Central memory CD4-positive, alpha-beta T cell (primary cell): ENCODE results near the gene GPR68.
"Not testable (repeated sequence)": the region's sequence is repeated elsewhere in the genome, so short reads cannot be mapped to it uniquely, and the experiment has no call there.

Experiments used
- DNase-seq: peaks from one replicate; pipeline ENCODE4 v3.0.0; 2022

GPR68 gene

GRCh38 chr14:91187271-91187670 is 57.2 kb downstream of the GPR68 start:
- DNase-seq: no peak

GRCh38 chr14:91186515-91187066 is 57.9 kb downstream of the GPR68 start:
- no peak for DNase-seq

GRCh38 chr14:91185721-91186120 is 58.8 kb downstream of the GPR68 start:
- DNase-seq: no peak

DNA sequence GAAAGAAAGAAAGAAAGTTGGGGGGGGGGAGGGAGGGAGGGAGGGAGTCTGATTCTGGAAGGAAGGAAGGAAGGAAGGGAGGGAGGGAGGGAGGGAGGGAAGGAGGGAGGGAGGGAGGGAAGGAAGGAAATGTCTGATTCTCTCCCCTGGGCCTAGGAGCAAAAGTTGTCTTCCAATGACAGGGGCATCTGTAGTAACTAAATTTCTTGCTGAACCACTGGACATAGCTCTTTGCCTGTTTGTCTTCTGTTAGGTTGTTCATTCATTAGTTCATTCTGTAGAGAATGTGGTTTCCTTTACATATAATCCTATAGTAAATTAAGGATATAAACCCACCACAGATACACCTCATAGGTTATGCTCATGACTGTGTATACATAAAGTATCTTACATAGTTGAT is 59.9 kb downstream of the GPR68 start:
- no peak for DNase-seq

- not testable (repeated sequence) for DNase-seq
Measured at GRCh38 chr14:91182753-91183152, 61.8 kb downstream of the GPR68 start.
